Naive B cell (primary cell): Measurements from ENCODE around the gene FCER2. TPM values are rescaled to one million over a fixed set of nuclear protein-coding genes. Genes with fewer than 3 reads are reported as not detected.

ENCODE experiments used
- ATAC-seq, 2 donors: fragments of 150-1000 bp; cut with Tn5 transposase; 2 replicates each; pipeline ENCODE4 v1.10.0; 2021; ENCODE audit warnings: low read depth in 2 of 2, mild to moderate bottlenecking in 2 of 2, moderate library complexity in 2 of 2
- DNase-seq: peaks from one replicate; pipeline ENCODE4 v3.0.0; 2022
- H3K27ac Mint-ChIP-seq, 6 donors: one replicate each; pipeline ENCODE4 v1.8.0; 2020 to 2022; ENCODE audit warnings: mild to moderate bottlenecking in 6 of 6, mixed read lengths in 6 of 6, moderate library complexity in 5 of 6, inconsistent platforms in 2 of 6
- H3K27me3 Mint-ChIP-seq, 3 donors: one replicate each; pipeline ENCODE4 v1.8.0; 2021 to 2022; ENCODE audit warnings: mixed read lengths in 3 of 3, mild to moderate bottlenecking in 1 of 3
- H3K36me3 Mint-ChIP-seq, 2 donors: one replicate each; pipeline ENCODE4 v1.8.0; 2020 to 2022; ENCODE audit warnings: mixed read lengths in 2 of 2, inconsistent platforms in 1 of 2, mild to moderate bottlenecking in 1 of 2
- H3K4me1 Mint-ChIP-seq, 3 donors: one replicate each; pipeline ENCODE4 v1.8.0; 2020 to 2022; ENCODE audit warnings: mixed read lengths in 3 of 3, inconsistent platforms in 1 of 3, mild to moderate bottlenecking in 1 of 3, moderate library complexity in 1 of 3
- H3K4me3 Mint-ChIP-seq, 8 donors: one replicate each; pipeline ENCODE4 v1.8.0; 2020 to 2022; ENCODE audit warnings: mild to moderate bottlenecking in 8 of 8, mixed read lengths in 8 of 8, moderate library complexity in 8 of 8, inconsistent platforms in 2 of 8
- H3K9me3 Mint-ChIP-seq, 7 donors: one replicate each; pipeline ENCODE4 v1.8.0; 2020 to 2022; ENCODE audit warnings: mixed read lengths in 7 of 7, mild to moderate bottlenecking in 5 of 7, inconsistent platforms in 2 of 7, moderate library complexity in 1 of 7
- polyA plus RNA-seq, 6 donors: library from polyadenylated mRNA; unstranded; fragments of 300-500 nt; fragmentation: Illumina TruSeq; gene quantifications; one replicate each; pipeline ENCODE4 v1.2.3, GENCODE V29; 2021; ENCODE audit warnings: low read depth in 6 of 6

FCER2 gene
- polyA plus RNA-seq, 6 donors from 2014 or later, result 613 to 938 (median 691) TPM

GRCh38 chr19:7730286-7731217 lies 28.6 kb upstream of the FCER2 start:
- Mint-ChIP-seq H3K4me1 (peaks cover 37 to 56% (median 48%) of the 10 kb centered on the region in 3 donors), H3K36me3 (peaks cover 0 to 7% of the 10 kb centered on the region in 2 donors), H3K9me3 (peaks cover 0 to 5% (median 0%) of the 10 kb centered on the region in 7 donors), H3K27me3 (peaks cover 10 to 40% (median 33%) of the 10 kb centered on the region in 3 donors), H3K27ac (peak overlapping the region in 3 of 6 donors; percentile 47 to 80 (median 76)), H3K4me3 (peak overlapping the region; percentile 70 to 94 (median 84))
- no peak for DNase-seq
- ATAC-seq, result peak; percentile 22 to 24

- peaks cover 10 to 40% (median 33%) of the 10 kb centered on the region in 3 donors for H3K27me3 Mint-ChIP-seq
- H3K4me3 Mint-ChIP-seq, result peak overlapping the region; percentile 70 to 94 (median 84)
- ATAC-seq, result peak; percentile 66
- peak overlapping the region in 5 of 6 donors; percentile 24 to 96 (median 80) for H3K27ac Mint-ChIP-seq
- peak; percentile 55 for DNase-seq
- H3K36me3 Mint-ChIP-seq, result peaks cover 0 to 7% of the 10 kb centered on the region in 2 donors
- H3K9me3 Mint-ChIP-seq, result peaks cover 0 to 5% (median 0%) of the 10 kb centered on the region in 7 donors
- peaks cover 36 to 60% (median 44%) of the 10 kb centered on the region in 3 donors for H3K4me1 Mint-ChIP-seq
Observed at GRCh38 chr19:7729831-7730285, 27.9 kb upstream of the FCER2 start.

GRCh38 chr19:7729211-7729610 lies 27.3 kb upstream of the FCER2 start:
- H3K4me1 Mint-ChIP-seq, result peaks cover 30 to 56% (median 37%) of the 10 kb centered on the region in 3 donors
- peaks cover 10 to 35% (median 33%) of the 10 kb centered on the region in 3 donors for H3K27me3 Mint-ChIP-seq
- peak; percentile 67 for ATAC-seq
- H3K4me3 Mint-ChIP-seq, result peak overlapping the region; percentile 70 to 92 (median 84)
- peak overlapping the region; percentile 66 to 96 (median 84) for H3K27ac Mint-ChIP-seq
- H3K9me3 Mint-ChIP-seq, result peaks cover 0 to 5% (median 0%) of the 10 kb centered on the region in 7 donors
- peaks cover 0 to 7% of the 10 kb centered on the region in 2 donors for H3K36me3 Mint-ChIP-seq
- peak; percentile 47 for DNase-seq

- Mint-ChIP-seq H3K4me1 (peaks cover 29 to 60% (median 56%) of the 10 kb centered on the region in 3 donors), H3K4me3 (no peak overlapping the region), H3K27me3 (peaks cover 10 to 33% (median 33%) of the 10 kb centered on the region in 3 donors), H3K9me3 (peaks cover 0 to 4% (median 0%) of the 10 kb centered on the region in 7 donors), H3K36me3 (peaks cover 0 to 7% of the 10 kb centered on the region in 2 donors), H3K27ac (peak overlapping the region in 1 of 6 donors; percentile 33)
- no peak for ATAC-seq
- no peak for DNase-seq
Observed at GRCh38 chr19:7725791-7726190, 23.9 kb upstream of the FCER2 start.

- Mint-ChIP-seq H3K9me3 (peaks cover 0 to 4% (median 0%) of the 10 kb centered on the region in 7 donors), H3K36me3 (no peaks in the 10 kb centered on the region), H3K27ac (peak overlapping the region in 1 of 6 donors; percentile 26), H3K4me3 (peak overlapping the region in 3 of 8 donors; percentile 13 to 45 (median 19)), H3K27me3 (peaks cover 0 to 3% (median 2%) of the 10 kb centered on the region in 3 donors), H3K4me1 (peaks cover 19 to 61% (median 55%) of the 10 kb centered on the region in 3 donors)
- ATAC-seq (no peak), DNase-seq (no peak)
Observed at GRCh38 chr19:7722231-7722651, 20.3 kb upstream of the FCER2 start.

- H3K36me3 Mint-ChIP-seq, result no peaks in the 10 kb centered on the region
- DNase-seq (no peak), ATAC-seq (no peak)
- H3K4me3 Mint-ChIP-seq, result peak overlapping the region in 1 of 8 donors; percentile 47
- peaks cover 0 to 10% (median 5%) of the 10 kb centered on the region in 7 donors for H3K9me3 Mint-ChIP-seq
- H3K4me1 Mint-ChIP-seq, result peaks cover 23 to 72% (median 63%) of the 10 kb centered on the region in 3 donors
- no peaks in the 10 kb centered on the region for H3K27me3 Mint-ChIP-seq
- peak overlapping the region; percentile 59 to 89 (median 66) for H3K27ac Mint-ChIP-seq
Observed at GRCh38 chr19:7720351-7720750, 18.4 kb upstream of the FCER2 start.

- Mint-ChIP-seq H3K4me1 (peaks cover 33 to 87% (median 77%) of the 10 kb centered on the region in 3 donors), H3K9me3 (peaks cover 0 to 10% (median 5%) of the 10 kb centered on the region in 7 donors), H3K36me3 (no peaks in the 10 kb centered on the region), H3K27me3 (no peaks in the 10 kb centered on the region), H3K27ac (peak overlapping the region; percentile 81 to 98 (median 95)), H3K4me3 (peak overlapping the region; percentile 50 to 87 (median 66))
- ATAC-seq (peak; percentile 84 to 86), DNase-seq (peak; percentile 68)
Observed at GRCh38 chr19:7718668-7719067, 16.7 kb upstream of the FCER2 start.

GRCh38 chr19:7716762-7717161 lies 14.8 kb upstream of the FCER2 start:
- Mint-ChIP-seq H3K9me3 (peaks cover 0 to 10% (median 5%) of the 10 kb centered on the region in 7 donors), H3K4me3 (peak overlapping the region in 3 of 8 donors; percentile 2 to 39 (median 32)), H3K4me1 (peaks cover 33 to 88% (median 63%) of the 10 kb centered on the region in 3 donors), H3K27ac (peak overlapping the region in 4 of 6 donors; percentile 20 to 96 (median 60)), H3K36me3 (no peaks in the 10 kb centered on the region), H3K27me3 (no peaks in the 10 kb centered on the region)
- ATAC-seq (no peak), DNase-seq (no peak)

GRCh38 chr19:7715671-7716070 lies 13.7 kb upstream of the FCER2 start:
- H3K4me3 Mint-ChIP-seq, result peak overlapping the region in 6 of 8 donors; percentile 18 to 88 (median 75)
- peaks cover 0 to 10% (median 5%) of the 10 kb centered on the region in 7 donors for H3K9me3 Mint-ChIP-seq
- peak overlapping the region in 4 of 6 donors; percentile 86 to 96 (median 96) for H3K27ac Mint-ChIP-seq
- H3K36me3 Mint-ChIP-seq, result no peaks in the 10 kb centered on the region
- no peak for ATAC-seq
- DNase-seq, result no peak
- H3K4me1 Mint-ChIP-seq, result peaks cover 35 to 83% (median 69%) of the 10 kb centered on the region in 3 donors
- H3K27me3 Mint-ChIP-seq, result no peaks in the 10 kb centered on the region

- Mint-ChIP-seq H3K27me3 (no peaks in the 10 kb centered on the region), H3K4me3 (peak overlapping the region; percentile 45 to 86 (median 67)), H3K4me1 (peaks cover 39 to 77% (median 56%) of the 10 kb centered on the region in 3 donors), H3K9me3 (peaks cover 0 to 2% (median 0%) of the 10 kb centered on the region in 7 donors), H3K36me3 (no peaks in the 10 kb centered on the region), H3K27ac (peak overlapping the region; percentile 68 to 99 (median 92))
- ATAC-seq, result no peak
- DNase-seq, result no peak
Observed at GRCh38 chr19:7710616-7711015, 8.7 kb upstream of the FCER2 start.

- no peak for ATAC-seq
- peak overlapping the region in 6 of 8 donors; percentile 18 to 86 (median 63) for H3K4me3 Mint-ChIP-seq
- DNase-seq, result no peak
- peak overlapping the region; percentile 43 to 99 (median 92) for H3K27ac Mint-ChIP-seq
- peaks cover 33 to 77% (median 60%) of the 10 kb centered on the region in 3 donors for H3K4me1 Mint-ChIP-seq
- no peaks in the 10 kb centered on the region for H3K9me3 Mint-ChIP-seq
- H3K36me3 Mint-ChIP-seq, result no peaks in the 10 kb centered on the region
- H3K27me3 Mint-ChIP-seq, result no peaks in the 10 kb centered on the region
Observed at GRCh38 chr19:7709932-7710460, 8.1 kb upstream of the FCER2 start.

- H3K27me3 Mint-ChIP-seq, result no peaks in the 10 kb centered on the region
- peaks cover 4 to 87% (median 72%) of the 10 kb centered on the region in 3 donors for H3K4me1 Mint-ChIP-seq
- H3K9me3 Mint-ChIP-seq, result no peaks in the 10 kb centered on the region
- peak overlapping the region; percentile 41 to 92 (median 84) for H3K4me3 Mint-ChIP-seq
- DNase-seq, result no peak
- no peaks in the 10 kb centered on the region for H3K36me3 Mint-ChIP-seq
- no peak for ATAC-seq
- H3K27ac Mint-ChIP-seq, result peak overlapping the region; percentile 99 to 100 (median 100)
Observed at GRCh38 chr19:7706955-7707456, 5.1 kb upstream of the FCER2 start.
